SKM-1 (cell line): ENCODE data around the gene ZDHHC13.
"Not testable (repeated sequence)": the region's sequence is repeated elsewhere in the genome, so short reads cannot be mapped to it uniquely, and the experiment has no call there.

Source experiments
- DNase-seq: peaks from one replicate; lab custom pipeline; 2025; ENCODE audit not compliant: unreplicated experiment; lab: John Stamatoyannopoulos, UW

Gene ZDHHC13

DNA sequence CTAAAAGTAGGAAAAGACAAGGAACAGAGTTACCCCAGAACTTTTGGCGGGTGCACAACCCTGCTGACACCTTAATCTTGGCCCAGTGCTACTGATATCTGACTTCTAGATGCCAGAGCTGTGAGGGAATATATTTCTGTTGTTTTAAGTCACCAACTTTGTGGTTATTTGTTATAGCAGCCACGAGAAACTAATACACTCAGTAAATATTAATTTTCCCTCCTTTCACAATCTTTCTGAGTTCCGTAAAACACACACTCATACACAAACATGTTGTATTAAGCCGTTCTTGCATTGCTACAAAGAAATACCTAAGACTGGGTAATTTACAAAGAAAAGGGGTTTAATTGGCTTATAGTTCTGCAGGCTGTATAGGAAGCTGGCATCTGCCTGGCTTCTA is 16.1 kb upstream of the ZDHHC13 start:
- DNase-seq, result no peak

DNA sequence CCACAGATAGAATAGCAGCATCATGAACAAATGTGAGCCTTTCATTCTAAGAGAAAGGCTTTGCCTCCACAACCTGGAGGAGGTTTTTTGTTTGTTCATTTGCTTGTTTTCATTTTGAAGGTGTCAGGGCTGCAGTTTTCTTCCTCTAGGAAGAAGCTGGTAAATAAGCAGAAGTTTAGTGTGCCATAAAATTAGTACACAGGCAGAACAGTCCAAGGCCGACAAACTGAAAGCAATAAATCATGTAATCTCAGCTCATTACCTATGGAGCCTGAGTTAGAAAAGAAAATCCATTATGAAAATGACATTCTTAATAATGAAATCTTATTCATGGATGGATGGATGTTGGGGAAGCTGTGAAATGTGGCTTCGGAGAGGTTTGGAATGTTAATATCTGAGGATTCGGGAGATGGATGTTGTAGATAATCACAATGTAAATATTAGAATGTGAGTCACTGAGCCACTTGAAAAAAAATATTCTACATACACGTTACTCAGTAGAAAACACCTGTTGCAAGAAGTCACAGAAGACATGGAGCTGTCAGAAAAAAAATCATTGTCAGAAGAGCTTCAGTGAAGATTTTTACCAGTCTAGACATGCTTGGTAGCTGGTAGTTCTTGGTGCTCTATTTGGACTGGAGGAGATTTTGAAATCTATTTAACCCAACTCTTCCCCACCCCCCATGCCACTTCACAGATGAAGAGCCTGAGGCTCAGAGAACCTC is 15.0 kb upstream of the ZDHHC13 start:
- DNase-seq, result no peak

DNA sequence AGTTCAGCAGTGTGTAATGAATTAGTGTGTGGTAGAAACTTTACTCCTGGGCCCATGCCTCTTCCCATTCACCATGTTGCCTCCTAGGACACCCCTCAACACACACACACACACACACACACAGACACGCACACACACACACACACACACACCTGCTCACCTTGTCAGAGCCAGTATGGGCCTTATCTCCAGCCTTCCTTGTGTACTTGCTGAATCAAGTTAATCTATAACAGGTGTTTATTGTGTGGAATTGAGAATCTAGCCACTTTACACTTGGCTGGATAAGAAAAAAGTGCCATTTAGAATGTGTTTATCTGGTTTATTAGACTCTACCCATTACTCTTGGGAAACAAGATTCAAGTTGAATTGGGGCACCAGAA is 14.5 kb upstream of the ZDHHC13 start:
- no peak for DNase-seq

DNA sequence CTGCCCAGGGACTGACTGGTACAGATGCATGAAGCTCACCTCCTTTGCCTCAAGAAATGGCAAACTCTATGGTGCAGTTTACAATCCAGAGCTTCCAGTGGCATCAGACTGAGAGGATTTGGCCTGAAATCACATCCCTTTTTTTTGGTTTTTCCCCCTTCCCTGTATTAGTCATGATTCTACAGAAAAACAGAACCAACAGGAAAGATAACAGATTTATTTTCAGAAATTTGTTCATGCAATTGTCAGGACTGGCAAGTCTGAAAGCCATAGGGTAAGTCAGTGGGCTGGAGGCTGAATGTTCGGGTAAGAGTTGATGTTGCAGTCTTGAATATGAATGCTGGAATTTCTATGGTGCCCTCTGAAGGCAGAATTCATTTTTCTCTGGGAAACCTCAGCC is 12.0 kb upstream of the ZDHHC13 start:
- DNase-seq, result no peak

DNA sequence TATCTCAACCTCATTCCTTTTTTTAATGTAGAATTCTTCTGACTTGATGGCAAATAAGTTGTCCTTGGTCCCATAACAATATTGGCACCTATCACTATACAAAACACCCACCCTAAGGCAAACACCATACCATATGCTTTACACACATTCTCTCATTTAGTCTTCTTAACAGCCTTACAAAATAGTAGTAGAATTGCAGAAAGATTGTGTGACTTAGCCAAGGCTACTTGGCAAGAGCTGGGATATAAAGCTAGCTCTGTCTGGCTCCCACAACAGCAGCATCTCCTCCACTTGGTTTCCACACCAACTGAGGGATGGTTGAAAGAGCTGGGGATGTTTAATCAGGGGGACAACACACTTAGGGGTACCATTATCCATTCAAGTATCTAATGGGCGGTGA is 9.8 kb upstream of the ZDHHC13 start:
- DNase-seq, result no peak

DNA sequence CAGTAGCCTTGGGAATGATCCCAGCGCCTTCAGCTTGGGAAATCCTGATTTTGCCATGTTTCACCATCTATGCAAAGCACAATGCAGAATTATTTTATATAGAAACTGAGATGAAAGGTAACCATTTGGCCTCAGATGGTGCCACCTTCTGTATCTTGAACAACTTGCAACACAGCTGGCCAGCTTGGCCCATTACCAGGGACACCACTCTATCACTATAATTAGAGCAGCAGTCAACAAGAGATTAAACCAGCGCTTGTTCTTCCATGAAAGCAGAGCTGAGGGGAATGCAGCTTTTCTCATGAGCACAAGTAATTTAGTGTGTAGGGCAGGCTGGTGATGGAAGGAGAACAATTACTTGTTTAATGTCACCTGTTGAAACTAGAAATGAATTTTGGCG is 6.7 kb upstream of the ZDHHC13 start:
- DNase-seq, result no peak

DNA sequence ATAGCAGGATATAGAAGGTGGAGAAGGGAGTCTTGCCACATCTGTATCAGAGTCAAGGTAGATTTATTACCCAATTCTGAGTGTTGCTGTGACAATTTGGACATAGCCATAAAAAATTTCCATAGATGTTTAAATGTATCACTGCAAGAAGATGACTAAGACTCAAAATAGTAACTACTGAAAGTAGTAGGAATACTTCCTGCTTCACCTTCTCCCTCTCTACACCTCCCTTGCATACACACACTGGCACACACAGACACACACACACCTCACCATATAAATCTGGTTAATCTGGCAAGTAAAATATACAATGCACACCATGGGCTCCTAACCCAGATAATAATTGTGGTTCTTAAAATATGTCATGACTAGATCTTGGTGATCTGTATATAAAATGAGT is 5.2 kb upstream of the ZDHHC13 start:
- no peak for DNase-seq

DNA sequence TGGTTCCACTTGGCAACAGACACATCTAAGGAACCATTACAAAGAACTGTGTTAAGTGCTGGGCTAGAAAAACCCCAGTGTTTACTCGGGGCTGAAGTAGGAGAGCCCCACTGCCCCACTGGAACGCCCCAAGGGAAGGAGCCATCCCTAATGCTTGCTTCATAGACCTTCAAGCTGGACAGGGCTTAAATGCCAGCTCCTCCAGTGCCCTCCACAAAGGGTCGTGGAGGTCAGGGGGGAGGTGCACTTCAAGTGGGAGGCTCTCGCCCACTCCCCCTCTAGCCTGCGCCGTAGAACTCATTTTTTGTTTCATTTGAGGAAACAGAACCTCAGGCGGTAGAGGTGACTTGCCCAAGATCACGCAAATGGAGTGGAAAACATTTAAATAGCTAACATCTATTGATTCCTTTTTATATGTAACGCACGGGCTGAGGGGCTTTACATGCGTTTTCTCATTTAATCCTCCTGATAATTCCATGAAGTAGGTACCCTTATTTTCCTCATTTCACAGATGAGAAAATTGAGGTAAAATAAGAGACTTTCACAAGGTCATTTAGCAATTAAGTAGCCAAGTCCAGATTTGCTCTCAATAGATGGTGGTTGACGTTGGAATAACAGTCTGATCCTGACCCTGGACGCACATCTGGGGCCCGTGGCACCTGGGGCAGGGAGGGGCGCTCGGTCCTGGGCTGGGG is 545 bp upstream of the ZDHHC13 start:
- DNase-seq, result no peak

DNA sequence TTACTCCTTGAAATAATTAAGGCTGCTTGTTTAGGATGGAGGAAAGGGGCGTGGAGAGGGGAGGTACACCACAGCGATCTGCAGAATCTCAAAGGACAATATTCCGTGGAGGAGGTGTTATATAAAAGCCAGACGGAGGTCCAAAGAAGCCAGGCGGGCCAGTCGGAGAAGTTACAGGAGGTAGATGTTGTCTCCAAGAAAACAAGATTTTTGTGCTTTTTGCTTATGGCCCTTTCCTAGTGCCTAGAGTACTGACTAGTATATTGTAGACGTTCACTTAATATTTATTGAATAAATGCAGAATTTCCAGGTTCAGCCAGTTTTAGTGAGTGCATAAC is 761 bp downstream of the ZDHHC13 start:
- DNase-seq, result no peak

DNA sequence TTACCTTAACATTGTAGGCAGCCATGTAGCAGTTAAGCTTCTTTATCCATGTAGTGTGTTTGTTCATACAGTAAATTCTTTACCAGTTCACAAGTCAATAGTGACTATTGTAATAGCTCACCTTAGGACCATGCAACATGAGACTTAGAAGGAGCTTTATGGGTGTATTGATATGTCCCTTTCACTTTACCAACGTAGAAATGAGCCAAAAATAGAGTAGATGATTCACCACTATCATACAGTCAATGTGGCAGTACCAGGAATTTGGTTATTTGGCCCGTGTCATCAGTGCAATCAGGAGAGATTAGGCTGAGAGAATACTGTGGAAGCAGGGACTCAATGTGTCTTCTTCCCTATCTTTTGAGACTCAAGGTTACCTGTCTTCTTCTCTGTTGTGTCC is 4.7 kb downstream of the ZDHHC13 start:
- DNase-seq, result no peak

DNA sequence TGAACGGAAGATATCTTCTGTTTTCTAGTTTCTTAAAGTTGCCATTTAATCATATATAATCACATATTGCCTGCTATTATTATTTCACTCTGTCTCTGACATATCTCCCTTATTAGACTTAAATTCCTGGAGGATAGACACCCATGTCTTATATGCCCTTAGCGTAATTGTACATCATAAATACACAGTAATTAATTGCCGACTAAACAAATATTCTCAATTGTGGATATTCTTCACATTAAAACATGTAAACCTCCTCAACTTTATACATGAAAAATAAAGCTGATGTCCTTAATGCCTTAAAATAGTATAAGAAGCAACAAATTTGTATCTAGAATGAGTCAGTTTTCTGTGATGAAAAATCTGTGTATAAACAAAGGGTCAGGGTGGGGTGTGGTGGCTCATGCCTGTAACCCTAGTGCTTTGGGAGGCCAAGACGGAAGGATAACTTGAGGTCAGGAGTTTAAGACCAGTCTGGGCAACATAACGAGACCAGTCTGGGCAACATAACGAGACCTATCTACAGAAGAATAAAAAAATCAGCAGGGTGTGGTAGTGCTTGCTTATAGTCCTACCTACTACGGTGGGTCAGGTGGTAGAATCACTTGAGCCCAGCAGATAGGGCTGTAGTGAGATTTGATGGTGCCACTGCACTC is 6.1 kb downstream of the ZDHHC13 start:
- DNase-seq, result no peak

DNA sequence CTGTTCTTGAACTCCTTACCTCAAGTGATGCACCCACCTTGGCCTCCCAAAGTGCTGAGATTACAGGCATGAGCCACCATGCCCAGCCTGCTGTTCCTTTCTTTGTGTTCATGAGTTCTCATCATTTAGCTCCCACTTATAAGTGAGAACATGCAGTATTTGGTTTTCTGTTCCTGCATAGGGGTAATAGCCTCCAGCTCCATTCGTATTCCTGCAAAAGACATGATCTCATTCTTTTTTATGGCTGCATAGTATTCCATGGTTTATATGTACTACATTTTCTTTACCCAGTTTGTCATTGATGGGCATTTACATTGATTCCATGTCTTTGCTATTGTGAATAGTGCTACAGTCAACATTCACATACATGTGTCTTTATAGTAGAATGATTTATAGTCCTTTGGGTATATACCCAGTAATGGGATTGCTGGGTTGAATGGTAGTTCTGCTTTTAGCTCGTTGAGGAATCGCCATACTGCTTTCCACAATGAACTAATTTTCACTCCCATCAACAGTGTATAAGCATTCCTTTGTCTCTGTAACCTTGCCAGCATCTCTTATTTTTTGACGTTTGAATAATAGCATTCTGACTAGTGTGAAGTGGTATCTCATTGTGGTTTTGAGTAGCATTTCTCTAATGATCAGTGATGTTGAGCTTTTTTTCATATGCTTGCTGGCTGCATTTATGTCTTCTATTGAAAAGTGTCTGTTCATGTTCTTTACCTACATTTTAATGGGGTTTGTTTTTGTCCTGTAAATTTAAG is 9.8 kb downstream of the ZDHHC13 start:
- not testable (repeated sequence) for DNase-seq

DNA sequence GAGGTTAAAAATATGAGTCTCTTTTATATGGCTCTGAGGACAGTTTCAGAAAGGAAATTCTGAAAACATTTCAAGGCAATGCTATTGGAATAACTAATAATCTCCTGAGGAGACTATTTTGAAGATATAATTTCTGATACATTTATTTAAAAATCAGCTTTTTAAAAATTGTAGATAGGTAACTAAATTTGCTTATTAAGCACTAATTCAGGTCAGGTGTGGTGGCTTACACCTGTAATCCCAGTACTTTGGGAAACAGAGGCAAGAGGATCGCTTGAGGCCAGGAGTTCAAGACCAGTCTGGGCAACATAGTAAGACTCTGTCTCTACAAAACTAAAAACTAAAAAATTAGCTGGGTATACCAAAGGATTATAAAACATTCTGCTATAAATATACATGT is 17.0 kb downstream of the ZDHHC13 start:
- no peak for DNase-seq

DNA sequence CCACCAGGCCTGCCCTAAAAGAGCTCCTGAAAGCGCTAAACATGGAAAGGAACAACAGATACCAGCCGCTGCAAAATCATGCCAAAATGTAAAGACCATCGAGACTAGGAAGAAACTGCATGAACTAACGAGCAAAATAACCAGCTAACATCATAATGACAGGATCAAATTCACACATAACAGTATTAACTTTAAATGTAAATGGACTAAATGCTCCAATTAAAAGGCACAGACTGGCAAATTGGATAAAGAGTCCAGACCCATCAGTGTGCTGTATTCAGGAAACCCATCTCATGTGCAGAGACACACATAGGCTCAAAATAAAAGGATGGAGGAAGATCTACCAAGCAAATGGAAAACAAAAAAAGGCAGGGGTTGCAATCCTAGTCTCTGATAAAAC is 19.9 kb downstream of the ZDHHC13 start:
- not testable (repeated sequence) for DNase-seq

DNA sequence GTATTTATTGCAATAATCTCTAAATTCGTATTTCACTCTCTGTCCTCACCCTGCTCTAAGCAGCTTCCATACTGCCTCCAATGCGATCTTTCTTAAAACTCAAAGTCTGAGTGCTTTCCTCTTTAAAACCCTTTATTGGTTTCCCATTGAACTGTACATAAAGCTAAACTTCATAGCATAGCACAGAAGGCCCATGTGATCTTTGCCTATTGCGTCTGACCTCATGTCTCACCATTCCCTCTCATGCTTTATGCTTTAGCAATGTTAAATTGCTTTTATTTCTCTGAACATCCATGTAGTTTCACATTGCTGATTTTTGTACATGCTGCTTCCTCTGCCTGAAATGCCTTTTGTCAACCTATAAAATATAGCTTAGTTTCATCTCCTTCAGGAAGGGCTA is 28.4 kb downstream of the ZDHHC13 start:
- no peak for DNase-seq

DNA sequence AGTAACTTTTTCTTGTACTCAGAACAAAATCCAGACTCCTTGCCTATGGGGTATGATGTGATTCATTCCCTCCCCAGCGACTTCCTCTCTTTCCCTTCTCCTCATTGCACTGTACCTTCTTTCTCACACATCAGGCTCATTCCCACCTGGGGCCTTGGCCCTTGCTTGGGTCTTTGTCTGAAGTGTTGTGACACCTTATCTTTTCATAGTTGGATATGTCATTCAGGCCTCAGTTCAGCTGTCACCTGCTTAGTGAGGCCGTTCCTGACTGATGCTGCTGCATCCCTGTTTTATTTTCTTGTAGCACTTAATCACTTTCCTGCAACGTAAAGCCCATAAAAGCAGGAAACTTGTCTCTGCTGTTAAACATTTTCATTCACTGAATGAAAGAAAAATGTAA is 39.9 kb downstream of the ZDHHC13 start:
- no peak for DNase-seq

DNA sequence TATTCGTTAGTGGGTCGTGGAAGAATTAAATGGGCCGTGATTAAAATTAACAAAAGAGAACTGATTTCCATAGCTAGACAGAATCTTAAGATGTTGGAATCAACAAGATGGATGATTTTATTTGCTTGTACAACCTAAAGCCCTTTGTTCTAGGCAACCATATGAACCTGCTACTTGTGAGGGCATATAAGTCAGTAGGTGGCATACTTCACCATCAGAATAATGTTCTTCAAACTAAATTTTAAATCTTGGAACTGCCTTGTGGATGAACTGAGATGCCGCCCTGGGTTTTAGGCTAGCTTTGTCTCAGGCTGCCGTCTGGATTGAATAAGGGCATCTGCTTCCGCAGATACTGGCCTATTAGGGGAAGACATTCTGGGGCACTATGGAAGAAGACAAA is 43.9 kb downstream of the ZDHHC13 start:
- DNase-seq, result no peak

DNA sequence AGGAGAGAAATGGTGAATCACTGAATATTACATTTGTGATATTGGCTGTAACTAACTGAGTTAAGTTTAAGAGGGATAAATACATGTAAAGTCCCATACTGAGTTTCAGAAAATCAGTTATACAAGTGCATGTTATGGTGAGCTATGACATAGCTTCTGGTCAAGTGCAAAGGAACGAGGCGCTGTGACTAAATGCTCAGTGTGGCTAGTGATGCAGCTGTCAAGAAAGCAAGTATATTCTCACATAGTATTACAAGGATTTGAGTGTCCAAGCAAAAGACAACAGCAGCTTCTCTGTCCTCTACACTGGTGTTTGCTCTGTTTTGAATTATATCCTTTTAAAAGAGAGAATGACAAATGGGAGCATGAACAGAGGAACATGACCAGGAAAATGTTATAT is 44.7 kb downstream of the ZDHHC13 start:
- DNase-seq, result no peak

DNA sequence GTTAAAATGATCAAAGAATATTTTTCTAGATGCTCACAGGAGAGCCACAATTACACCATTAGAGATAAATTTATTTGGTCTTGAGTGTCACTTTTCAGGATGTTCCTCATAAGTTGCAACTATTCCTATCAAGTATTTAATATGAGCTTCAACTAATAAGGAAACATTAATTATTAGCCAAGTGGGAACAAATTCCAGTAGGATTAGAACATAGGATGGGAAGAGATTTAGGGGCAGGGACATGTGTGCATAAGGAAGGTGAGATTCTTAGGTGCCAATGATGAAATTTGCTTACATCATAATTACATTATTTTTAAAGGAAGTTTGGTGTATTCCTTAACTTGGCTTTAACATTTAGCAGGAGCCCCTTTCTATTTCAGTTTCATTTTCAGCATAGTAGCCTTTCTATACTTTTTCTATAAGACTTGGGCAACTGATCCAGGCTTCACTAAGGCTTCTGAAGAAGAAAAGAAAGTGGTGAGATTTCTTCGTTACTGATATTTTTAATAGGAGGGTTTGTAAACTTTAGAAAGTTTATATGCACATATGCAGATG is 46.1 kb downstream of the ZDHHC13 start:
- DNase-seq, result no peak

DNA sequence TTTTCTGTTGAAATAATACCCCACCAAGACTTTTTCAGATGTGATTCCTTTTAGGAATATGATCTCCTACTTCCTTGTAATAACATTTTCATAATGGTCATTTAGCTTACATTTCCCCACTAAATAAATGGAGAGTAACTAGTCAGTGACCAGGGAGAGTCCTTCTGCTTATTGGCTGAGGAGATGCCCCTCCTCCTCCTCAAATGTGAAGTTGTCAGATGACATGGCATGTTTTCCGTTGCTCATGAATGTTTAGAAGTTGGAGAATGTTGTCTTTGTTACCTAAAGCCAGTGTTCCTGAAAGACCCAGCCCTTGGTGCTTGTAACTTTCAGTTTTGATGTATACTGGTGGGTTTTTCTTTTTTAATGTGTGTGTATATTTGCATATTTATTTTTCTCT is 46.6 kb downstream of the ZDHHC13 start:
- no peak for DNase-seq

DNA sequence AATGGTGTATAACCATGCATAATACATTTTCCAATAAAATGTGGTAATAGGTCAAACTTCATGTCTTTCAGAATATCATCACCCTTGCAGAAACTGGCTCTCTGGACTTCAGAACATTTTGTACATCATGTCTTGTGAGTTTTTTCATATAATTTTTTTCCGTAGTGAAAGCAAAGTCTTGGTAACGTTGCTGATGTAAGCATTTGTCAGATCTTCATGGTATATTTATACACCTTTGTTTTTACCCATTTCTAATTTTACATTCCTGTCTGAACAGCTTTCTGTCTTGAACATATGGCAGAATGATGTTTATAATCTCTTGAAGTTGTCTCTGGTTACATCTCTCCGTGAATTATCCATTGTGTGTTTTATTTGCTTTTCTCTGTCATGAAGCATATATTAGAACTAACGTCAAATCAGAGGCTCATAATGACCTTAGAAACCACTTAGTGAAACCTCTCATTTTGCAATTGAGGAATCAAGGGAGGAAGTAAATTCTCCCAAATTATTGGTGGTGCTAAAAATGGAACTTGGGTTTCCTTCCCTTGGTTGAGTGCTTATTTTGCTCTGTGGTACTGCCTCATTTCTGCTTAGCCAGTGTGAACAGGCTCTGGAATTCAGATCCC is 47.4 kb downstream of the ZDHHC13 start:
- DNase-seq, result no peak
